ENCODE measurements around the gene SHQ1.

Gene SHQ1

GRCh38 chr3:72750405-72750965 lies 97.8 kb downstream of the SHQ1 start:
- TF ChIP-seq CTCF (IDR thresholded peaks at IDR 0.05; ENCODE audit: unreplicated experiment in 3 of 3) = no peak
- Mint-ChIP-seq H3K27ac (peak overlapping the region; percentile 28 to 86 (median 73)), H3K9me3 (peaks cover 3% of the 10 kb centered on the region), H3K27me3 (ENCODE audit: low read depth) (peaks cover 8% of the 10 kb centered on the region), H3K4me1 (peaks cover 43% of the 10 kb centered on the region), H3K4me3 (no peak overlapping the region), H3K36me3 (ENCODE audit: low read depth) (peaks cover 7% of the 10 kb centered on the region)

- TF ChIP-seq CTCF (IDR thresholded peaks at IDR 0.05; ENCODE audit: unreplicated experiment in 3 of 3) = no peak
- peaks cover 3% of the 10 kb centered on the region for H3K9me3 Mint-ChIP-seq
- peaks cover 53% of the 10 kb centered on the region for H3K4me1 Mint-ChIP-seq
- H3K27me3 Mint-ChIP-seq (ENCODE audit: low read depth) = peaks cover 12% of the 10 kb centered on the region
- H3K4me3 Mint-ChIP-seq = no peak overlapping the region
- H3K36me3 Mint-ChIP-seq (ENCODE audit: low read depth) = peaks cover 7% of the 10 kb centered on the region
- H3K27ac Mint-ChIP-seq = no peak overlapping the region
These were observed 99.6 kb downstream of the SHQ1 start for GRCh38 chr3:72748659-72749058.

- TF ChIP-seq CTCF (IDR thresholded peaks at IDR 0.05; ENCODE audit: unreplicated experiment in 3 of 3) = no peak
- peaks cover 60% of the 10 kb centered on the region for H3K4me1 Mint-ChIP-seq
These were observed 101.5 kb downstream of the SHQ1 start for GRCh38 chr3:72746430-72747411.

GRCh38 chr3:72745146-72745999 lies 102.9 kb downstream of the SHQ1 start:
- no peak overlapping the region for H3K27ac Mint-ChIP-seq
- H3K9me3 Mint-ChIP-seq = no peaks in the 10 kb centered on the region
- TF ChIP-seq CTCF (IDR thresholded peaks at IDR 0.05; ENCODE audit: unreplicated experiment in 3 of 3) = no peak
- no peak overlapping the region for H3K4me3 Mint-ChIP-seq
- peaks cover 58% of the 10 kb centered on the region for H3K4me1 Mint-ChIP-seq
- peaks cover 20% of the 10 kb centered on the region for H3K27me3 Mint-ChIP-seq (ENCODE audit: low read depth)
- H3K36me3 Mint-ChIP-seq (ENCODE audit: low read depth) = no peaks in the 10 kb centered on the region

More at GRCh38 chr3:72746430-72747411, 101.5 kb downstream of the SHQ1 start:
- H3K4me3 Mint-ChIP-seq = peak overlapping the region in 1 of 3 experiments; percentile 8
- peaks cover 18% of the 10 kb centered on the region for H3K27me3 Mint-ChIP-seq (ENCODE audit: low read depth)
- no peaks in the 10 kb centered on the region for H3K36me3 Mint-ChIP-seq (ENCODE audit: low read depth)
- no peaks in the 10 kb centered on the region for H3K9me3 Mint-ChIP-seq
- peak overlapping the region; percentile 59 to 63 (median 63) for H3K27ac Mint-ChIP-seq

- no peak for TF ChIP-seq CTCF (IDR thresholded peaks at IDR 0.05; ENCODE audit: unreplicated experiment in 3 of 3)
- H3K36me3 Mint-ChIP-seq (ENCODE audit: low read depth) = no peaks in the 10 kb centered on the region
These were observed 103.9 kb downstream of the SHQ1 start for GRCh38 chr3:72744330-72744729.

More at GRCh38 chr3:72744330-72744729, 103.9 kb downstream of the SHQ1 start:
- no peak overlapping the region for H3K4me3 Mint-ChIP-seq
- peaks cover 28% of the 10 kb centered on the region for H3K27me3 Mint-ChIP-seq (ENCODE audit: low read depth)
- H3K4me1 Mint-ChIP-seq = peaks cover 50% of the 10 kb centered on the region
- peak overlapping the region in 2 of 3 experiments; percentile 3 to 4 for H3K27ac Mint-ChIP-seq
- no peaks in the 10 kb centered on the region for H3K9me3 Mint-ChIP-seq
